Urothelium cell line (cell line): ENCODE data around the gene LRRC8D.

Experiments used
- DNase-seq: peaks from one replicate; pipeline ENCODE4 v3.0.0; 2011; ENCODE audit warnings: low spot score, mixed read lengths
- FAIRE-seq: peaks from 2 replicates; lab custom pipeline; 2011; peaks lifted over from hg19 to GRCh38; lab: Jason Lieb, UNC

Gene LRRC8D

DNA sequence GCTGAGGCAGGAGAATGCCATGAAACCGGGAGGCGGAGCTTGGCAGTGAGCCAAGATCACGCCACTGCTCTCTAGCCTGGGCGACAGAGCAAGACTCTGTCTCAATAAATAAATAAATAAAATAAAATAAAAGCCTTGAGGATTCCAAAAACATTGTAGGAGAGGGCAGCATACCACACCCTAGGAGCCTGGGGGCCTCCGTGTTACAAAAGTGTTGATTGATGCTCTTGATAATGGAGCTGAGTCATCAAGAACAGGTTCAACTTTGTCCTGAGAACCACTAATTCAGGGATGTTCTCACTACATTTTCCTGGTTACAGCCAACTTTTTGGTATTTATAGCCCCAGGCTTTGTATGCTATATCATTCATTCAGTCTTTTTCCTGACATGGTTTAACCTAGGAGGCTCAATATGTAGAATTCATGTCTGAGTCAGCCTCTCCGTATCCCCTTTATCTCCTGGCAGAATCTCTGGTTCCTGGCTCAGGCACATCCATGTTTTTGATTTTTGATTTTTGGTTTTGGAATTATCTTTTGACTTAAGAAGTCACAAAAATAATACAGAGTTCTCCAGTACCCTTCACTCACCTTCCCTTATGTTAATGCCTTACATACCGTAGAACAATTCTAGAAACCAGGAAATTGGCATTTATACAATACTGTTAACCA lies 69.4 kb downstream of the LRRC8D start:
- FAIRE-seq (no peak), DNase-seq (peak; percentile 31)

GRCh38 chr1:89892816-89893215 lies 72.0 kb downstream of the LRRC8D start:
- DNase-seq = no peak
- FAIRE-seq = no peak

DNA sequence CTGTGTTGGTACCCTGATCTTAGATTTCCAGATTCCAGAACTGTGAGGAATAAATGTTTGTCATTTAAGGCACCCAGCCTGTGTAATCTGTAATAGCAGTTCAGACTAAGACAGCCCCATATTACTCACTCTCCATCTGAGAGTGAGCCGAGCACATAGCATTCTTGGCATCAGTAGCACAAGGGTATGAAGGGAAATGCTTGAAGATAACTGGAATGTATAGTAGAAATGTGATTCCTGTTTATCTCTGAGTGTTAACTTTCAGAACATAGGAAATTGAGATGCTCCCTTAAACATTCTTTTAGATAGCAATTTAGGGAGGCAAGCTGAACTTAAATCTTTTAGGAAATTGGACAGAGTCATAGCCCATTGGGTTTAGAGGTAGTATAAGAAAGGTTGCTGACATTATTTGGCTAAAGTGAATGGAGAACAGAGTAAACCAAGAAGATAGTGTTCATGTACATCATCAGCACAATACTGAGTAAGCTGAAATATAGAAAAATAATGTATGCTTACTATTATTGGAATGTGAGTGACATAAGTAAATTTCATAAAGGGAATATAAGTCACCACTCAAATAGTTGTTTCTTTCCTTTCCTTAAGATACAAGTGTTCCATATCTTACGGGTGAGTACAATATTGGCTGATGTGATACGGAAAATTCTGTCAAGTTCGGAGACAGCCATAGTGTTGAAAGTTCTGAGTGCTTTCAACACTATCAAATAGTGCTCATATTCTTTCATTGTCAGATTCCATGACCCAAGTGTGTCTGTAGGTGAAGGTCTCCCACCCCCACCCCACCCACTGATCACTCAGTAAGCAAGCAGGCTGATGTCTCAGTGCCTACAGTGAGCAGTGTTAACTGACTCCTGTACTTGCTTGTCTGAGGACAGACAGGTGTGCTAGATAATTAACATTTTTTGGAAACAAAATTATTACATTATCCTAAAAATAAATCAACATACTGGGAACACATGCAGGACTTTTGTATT lies 73.7 kb downstream of the LRRC8D start:
- FAIRE-seq = no peak

DNA sequence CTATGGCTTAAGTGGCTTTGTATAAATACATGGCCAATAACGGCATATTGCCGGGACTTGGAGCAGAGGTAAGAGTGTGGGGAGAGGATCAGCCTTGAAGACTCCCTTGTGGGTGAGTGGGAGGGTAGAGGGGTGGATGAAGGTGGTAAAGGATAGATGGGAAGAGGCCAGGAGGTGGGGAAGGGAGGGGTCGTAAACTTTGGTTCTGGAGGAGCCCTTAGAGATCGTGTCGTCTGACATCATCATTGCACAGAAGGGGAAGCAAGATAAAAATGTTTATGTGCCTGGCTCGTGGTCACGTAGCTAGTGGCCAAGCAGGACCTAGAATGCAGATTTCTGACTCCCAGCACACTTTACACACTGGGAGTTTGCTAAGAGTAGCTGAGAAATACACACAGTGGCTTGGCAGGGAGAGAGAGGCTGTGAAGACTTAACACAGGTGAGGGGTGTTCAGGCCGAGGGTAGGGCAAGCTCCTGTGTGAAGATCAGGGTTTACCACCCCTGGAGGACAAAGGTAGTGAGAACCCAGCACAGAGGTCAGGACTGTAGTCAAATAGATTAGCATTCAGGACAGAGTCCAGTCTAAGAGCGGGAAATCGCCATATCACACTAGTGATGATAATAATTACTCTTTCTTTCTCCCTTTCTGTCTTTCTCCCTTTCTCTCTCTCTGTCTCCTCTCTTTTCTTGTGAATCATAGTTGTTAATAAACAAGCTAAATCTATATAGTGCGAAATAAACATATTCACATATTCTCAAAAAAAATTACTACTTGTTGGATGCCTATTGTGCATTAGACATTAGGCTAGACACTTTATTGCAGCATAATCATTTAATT lies 75.5 kb downstream of the LRRC8D start:
- FAIRE-seq = no peak

More for the DNA sequence above, 73.7 kb downstream of the LRRC8D start:
- DNase-seq = no peak

DNA sequence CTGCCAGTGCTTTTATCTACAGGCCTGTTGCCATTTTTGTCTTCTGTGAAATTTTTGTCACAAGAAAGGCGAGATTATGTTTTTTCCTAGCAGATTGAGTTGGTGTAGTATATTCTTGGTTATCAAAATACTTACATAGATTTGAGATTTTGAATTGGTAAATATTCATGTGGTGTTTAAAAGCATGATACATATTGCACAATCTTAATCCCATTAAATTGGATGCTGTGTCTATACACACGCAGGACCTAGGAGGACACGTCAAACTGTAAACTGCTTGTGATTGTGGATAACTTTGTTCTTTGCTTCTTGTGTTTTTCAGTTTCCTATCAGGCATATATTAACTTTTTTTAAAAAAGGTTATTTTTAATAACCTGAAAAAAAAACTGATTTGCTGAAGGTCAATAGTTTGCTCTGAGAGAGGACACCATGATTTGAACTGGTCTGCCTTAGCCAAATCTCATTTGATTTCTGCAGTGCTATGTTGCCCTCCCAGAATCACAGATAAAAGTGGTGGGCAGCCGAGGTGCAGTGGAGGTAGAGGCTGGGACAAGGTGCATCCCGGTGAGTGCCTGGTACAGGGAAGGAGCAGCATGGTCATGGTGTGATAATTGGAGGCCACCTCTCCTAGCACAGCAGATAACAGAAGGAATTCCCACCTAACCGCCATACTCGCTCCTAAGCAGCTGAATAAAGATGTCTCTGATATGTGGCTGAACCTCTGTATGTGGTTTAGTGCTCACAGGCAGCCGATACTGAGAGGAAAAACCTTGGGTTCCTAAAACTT lies 76.7 kb downstream of the LRRC8D start:
- FAIRE-seq (no peak), DNase-seq (no peak)

More for the DNA sequence above, 75.5 kb downstream of the LRRC8D start:
- no peak for DNase-seq

DNA sequence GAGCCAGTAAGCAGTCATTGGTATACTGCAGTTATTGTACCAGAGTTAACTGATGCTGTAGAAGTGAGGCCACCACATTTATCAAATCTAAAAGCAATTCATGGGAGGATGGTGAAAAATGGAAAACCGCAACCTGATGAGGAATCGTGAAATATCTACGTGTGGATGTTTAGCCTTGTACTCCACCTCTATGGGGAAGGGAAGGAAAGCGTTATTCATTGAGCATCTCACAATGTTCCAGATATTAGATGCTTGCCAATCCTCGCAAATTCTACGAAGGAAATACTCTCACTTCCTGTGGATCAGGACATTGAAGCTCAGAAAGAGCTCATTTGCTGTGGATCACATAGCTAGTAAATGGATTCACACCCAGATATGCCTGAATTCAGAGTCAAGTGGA lies 77.3 kb downstream of the LRRC8D start:
- FAIRE-seq (no peak), DNase-seq (no peak)

DNA sequence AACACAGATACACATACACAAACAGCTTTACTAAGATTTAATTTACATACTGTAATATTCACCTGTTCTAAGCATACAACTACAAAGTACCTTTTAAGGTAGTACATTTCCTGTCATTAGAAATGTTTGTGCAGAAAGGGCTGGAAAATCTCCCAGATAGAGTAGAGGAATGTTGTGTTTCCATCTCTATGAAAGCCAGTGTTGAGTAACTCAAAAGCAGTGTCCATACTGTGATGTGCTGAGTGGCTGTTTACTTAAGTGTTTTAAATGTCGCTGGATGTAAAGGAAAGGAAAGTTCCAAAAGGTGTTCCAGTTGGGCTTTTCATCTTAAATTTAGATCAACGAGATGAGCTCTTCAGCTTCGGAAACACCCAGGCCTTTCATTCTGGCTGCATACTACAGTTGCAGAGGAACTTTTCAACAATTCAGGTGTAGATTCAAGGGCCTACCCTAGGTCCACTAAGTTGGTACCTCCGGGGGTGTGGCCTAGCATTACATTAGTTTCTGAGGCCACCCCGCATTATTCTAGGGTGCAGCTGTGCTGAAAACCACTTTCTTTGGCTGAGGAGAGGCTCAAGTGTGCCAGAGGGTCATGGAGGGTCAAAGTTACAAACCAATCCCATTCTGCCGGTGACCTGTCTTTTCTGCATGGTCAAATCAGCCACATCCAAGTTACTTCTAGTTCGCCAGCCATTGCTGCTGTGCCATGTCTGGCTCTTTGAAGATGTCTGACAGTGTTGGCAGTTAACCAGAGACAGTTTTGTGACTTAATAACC lies 78.1 kb downstream of the LRRC8D start:
- no peak for DNase-seq
- FAIRE-seq = no peak

- DNase-seq (no peak), FAIRE-seq (no peak)
These were observed 79.5 kb downstream of the LRRC8D start for GRCh38 chr1:89900323-89900722.

- FAIRE-seq (no peak), DNase-seq (no peak)
These were observed 80.2 kb downstream of the LRRC8D start for GRCh38 chr1:89900791-89901708.

GRCh38 chr1:89901957-89902669 lies 81.3 kb downstream of the LRRC8D start:
- DNase-seq (no peak), FAIRE-seq (no peak)

DNA sequence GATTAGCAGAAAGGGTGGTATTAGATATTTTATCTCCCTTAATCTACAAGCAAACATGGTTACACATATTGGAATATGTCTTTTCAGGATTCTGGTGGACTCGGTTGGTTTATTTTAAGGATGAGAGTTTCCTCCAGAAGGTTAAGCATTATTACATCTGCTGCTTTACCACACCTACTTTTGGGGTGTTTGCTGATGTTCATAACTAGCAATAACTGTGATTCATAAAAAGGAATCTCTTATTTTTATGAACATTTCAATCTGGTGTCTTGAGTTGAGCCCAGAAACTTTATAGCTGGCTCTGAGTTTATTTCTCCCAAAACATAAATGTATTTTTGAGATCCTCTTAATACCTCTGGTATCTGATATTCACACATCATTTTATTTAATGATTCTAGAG lies 82.7 kb downstream of the LRRC8D start:
- DNase-seq (no peak), FAIRE-seq (no peak)

DNA sequence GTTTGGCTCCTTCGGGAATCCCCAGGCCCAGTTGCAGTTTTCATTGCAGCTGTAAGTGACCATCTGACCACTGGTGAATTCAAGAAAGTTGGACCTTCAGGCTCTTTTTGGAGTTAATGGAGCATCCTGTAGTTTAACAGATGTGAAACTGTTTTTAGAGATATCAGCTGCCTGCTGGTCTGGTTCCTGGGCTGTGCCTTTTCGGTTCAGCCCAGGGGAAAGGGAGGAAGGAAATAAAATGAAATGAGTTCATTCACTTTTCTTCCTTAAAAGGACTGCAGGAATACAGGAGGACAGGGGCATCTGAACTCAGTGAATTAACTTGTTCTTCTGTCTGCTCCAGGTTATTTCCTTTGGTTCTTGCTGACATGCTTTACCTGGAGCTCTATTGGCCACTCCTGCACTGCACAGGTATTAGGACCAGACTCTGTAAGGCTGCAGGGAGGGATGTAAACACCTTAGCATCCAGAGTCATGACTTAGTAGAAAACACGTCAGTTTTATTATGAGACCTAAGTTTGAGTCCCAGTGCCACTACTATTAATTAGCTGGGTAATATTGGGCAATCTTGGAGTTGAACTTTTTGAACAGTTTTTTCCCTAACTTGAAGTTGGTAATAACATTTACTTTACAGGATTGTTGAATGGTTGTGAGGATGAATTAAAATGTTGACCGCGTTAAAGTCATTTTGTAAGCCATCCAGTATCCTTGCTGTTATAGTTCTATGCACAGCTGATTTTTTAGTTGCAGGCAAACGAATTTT lies 83.6 kb downstream of the LRRC8D start:
- FAIRE-seq (no peak), DNase-seq (no peak)

DNA sequence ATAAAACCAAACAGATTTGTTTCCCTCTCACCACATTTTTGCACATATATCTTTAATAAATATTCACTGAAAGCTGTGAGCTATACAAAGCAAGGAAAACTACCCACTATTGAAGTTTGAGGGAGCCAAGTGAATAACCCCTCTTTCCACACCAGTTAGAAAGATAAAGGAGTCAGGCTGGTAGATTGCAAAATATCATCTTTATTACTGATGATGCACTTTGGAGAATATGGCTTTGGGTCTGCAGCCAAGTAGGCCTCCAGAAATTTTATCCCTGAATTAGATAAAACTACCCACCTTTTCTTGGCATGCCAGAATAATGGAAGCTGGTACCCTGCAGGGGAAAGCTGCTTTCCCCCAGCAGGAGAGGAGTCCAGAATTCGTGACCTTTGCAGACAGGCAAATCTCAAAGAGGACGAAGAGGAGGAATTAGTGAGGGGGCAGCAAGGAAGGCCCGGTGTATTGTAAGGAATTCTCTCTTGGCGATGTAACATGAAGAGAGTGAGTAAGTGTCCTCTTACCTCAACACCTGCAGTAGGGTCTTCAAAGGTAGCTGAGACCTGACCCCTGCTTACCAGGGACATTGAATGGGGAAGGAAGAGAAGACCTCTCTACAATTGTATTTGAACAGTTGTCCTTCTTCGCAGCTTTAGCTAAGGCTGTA lies 84.7 kb downstream of the LRRC8D start:
- no peak for FAIRE-seq

GRCh38 chr1:89906088-89906487 lies 85.3 kb downstream of the LRRC8D start:
- DNase-seq = no peak
- no peak for FAIRE-seq

More for the DNA sequence above, 84.7 kb downstream of the LRRC8D start:
- DNase-seq = no peak

DNA sequence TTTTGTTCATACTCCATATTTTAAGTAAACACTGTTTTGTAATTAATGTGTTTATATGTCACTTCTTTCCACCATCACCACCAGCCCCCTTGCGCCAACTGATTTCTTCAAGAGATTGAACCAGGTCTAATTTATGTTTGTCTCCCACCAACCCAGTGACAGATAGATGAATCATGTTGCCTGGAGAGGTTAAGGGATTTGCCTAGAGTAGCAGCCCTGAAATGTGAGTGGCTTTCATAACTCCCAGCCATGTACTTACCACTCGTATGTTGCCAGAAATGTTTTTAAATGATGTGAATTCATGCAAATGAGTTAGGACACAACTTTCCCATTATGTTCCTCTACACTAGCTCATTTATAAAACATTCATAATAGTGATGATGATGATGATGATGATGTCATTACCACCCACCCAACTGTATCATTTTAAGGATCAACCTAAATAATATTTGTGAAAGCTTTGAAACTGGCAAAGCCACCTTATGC lies 86.9 kb downstream of the LRRC8D start:
- no peak for DNase-seq
- no peak for FAIRE-seq

DNA sequence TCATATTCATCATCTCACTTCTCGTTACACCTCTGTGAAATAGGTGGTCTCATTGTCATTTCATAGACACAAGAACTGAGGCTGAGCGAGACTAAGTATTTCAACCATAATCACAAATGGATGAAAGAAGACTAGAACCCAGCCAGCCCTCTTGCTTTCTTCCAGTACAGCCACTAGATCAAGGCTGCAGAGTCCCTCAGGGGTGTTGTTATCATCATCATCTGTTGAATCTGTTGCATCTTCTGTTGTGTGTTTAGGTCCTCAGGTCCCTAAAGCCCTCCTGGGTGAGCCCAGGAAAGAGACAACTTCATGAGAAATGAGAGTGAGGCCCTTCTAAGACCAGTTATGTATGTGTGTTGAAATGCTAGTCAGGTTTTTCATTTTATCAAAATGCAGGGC lies 87.4 kb downstream of the LRRC8D start:
- FAIRE-seq = no peak
- no peak for DNase-seq
